HG03432 (cell line): ENCODE data around the gene NAA40.

Experiments used
- ATAC-seq: cut with Tn5 transposase; IDR thresholded peaks from one replicate; pipeline ENCODE4 v1.9.1; 2021; ENCODE audit warnings: mild to moderate bottlenecking, moderate library complexity; ENCODE audit not compliant: unreplicated experiment

The NAA40 gene

GRCh38 chr11:64006398-64006797, 67.6 kb downstream of the NAA40 start:
- ATAC-seq, result no peak
